HepG2 (cell line): Measurements from ENCODE around the gene PARP8. TPM values are rescaled to one million over a fixed set of nuclear protein-coding genes. Genes with fewer than 3 reads are reported as not detected.

Experiments
- ATAC-seq: fragments of 200-7000 bp; cut with Tn5 transposase; 3 replicates; pipeline ENCODE4 v1.9.1; 2020; ENCODE audit warnings: mild to moderate bottlenecking, moderate library complexity
- BruUV-seq: library from RNA; stranded (reverse); fragments of 400-500 nt; replicated peaks from 2 replicates; lab custom pipeline; 2021; lab: Mats Ljungman, UMichigan
- CTCF ChIA-PET: fragments of 300-600 bp; formaldehyde crosslinking; extraction: SDS; loops from one replicate; lab custom pipeline; 2021; ENCODE audit warnings: low total read pairs, inconsistent platforms, low intra/inter-chr PET ratio; lab: Yijun Ruan, JAX
- POLR2A ChIA-PET: fragments of 350-600 bp; sonication (Branson Sonifier 250); formaldehyde crosslinking; loops from one replicate; lab custom pipeline; 2020; ENCODE audit warnings: antibody characterized with exemption, inconsistent platforms; lab: Yijun Ruan, JAX
- DNase-seq: peaks from one replicate; pipeline ENCODE4 v3.0.0-alpha.2; 2015; ENCODE audit warnings: low spot score
- FAIRE-seq: peaks from 3 replicates; lab custom pipeline; 2011; peaks lifted over from hg19 to GRCh38; lab: Jason Lieb, UNC
- H2AFZ ChIP-seq: one replicate; pipeline ENCODE4 v1.6.1; 2011; ENCODE audit warnings: low read length, inconsistent platforms
- H3K27ac ChIP-seq: fragments of 300-600 bp; 3 replicates; pipeline ENCODE4 v1.8.0; 2011; ENCODE audit warnings: mixed run types, mild to moderate bottlenecking, mixed read lengths, low read length, inconsistent platforms; ENCODE audit not compliant: insufficient read depth; ENCODE audit errors: extremely low read length
- H3K27me3 ChIP-seq, 2 experiments: fragments of 200-600 bp in 1 of 2; 2 replicates in 1 of 2; 3 replicates in 1 of 2; pipeline versions ENCODE4 v1.6.0 to v1.8.0; 2011; ENCODE audit warnings: low read length in 2 of 2, mild to moderate bottlenecking in 2 of 2, moderate library complexity in 2 of 2, inconsistent platforms in 1 of 2; ENCODE audit not compliant: insufficient read depth in 2 of 2, control insufficient read depth in 1 of 2
- H3K36me3 ChIP-seq, 2 experiments: fragments of 200-600 bp in 1 of 2; replicated peaks in 1 of 2; 2 replicates in 1 of 2; 3 replicates in 1 of 2; pipeline versions ENCODE4 v1.5.1 to v1.8.0; 2011; ENCODE audit warnings: low read length in 2 of 2, inconsistent platforms in 1 of 2; ENCODE audit not compliant: insufficient read depth in 2 of 2, control insufficient read depth in 1 of 2
- H3K4me1 ChIP-seq: 2 replicates; pipeline ENCODE4 v1.5.1; 2012; ENCODE audit warnings: low read length, inconsistent platforms; ENCODE audit not compliant: insufficient read depth
- H3K4me2 ChIP-seq: 2 replicates; pipeline ENCODE4 v1.6.0; 2011; ENCODE audit warnings: low read depth, low read length, inconsistent platforms
- H3K4me3 ChIP-seq, 3 experiments: fragments of 200-600 bp in 1 of 3; sonication (generic), shearing (Covaris generic) in 1 of 3; replicated peaks in 1 of 3; 2 replicates each; pipeline ENCODE4 v1.5.1; 2011 to 2016; ENCODE audit warnings: low read length in 3 of 3, inconsistent platforms in 2 of 3, low read depth in 2 of 3, mild to moderate bottlenecking in 2 of 3, control low read depth in 1 of 3, mixed read lengths in 1 of 3; ENCODE audit not compliant: insufficient read depth in 1 of 3
- H3K79me2 ChIP-seq: one replicate; pipeline ENCODE4 v1.6.1; 2011; ENCODE audit warnings: low read length, inconsistent platforms; ENCODE audit not compliant: insufficient read depth
- H3K9ac ChIP-seq: 2 replicates; pipeline ENCODE4 v1.6.0; 2011; ENCODE audit warnings: mild to moderate bottlenecking, low read depth, low read length, inconsistent platforms; ENCODE audit not compliant: insufficient read depth
- H3K9me3 ChIP-seq: 2 replicates; pipeline ENCODE4 v1.5.1; 2012; ENCODE audit warnings: mild to moderate bottlenecking, low read length
- H4K20me1 ChIP-seq: 2 replicates; pipeline ENCODE4 v1.6.0; 2011; ENCODE audit warnings: inconsistent platforms, mild to moderate bottlenecking, low read length, moderate library complexity; ENCODE audit not compliant: insufficient read depth
- ARID3A ChIP-seq: IDR thresholded peaks from 2 replicates; pipeline ENCODE4 v1.6.1; 2012; ENCODE audit warnings: low read depth, low read length, improper control_type of control experiment
- HNF1A ChIP-seq, 2 experiments: sonication (generic) in 1 of 2; formaldehyde crosslinking in 1 of 2; IDR thresholded peaks; 2 replicates each; pipeline versions ENCODE4 v1.4.0 to v1.6.1; 2016 to 2020; ENCODE audit warnings: borderline replicate concordance in 1 of 2, low read depth in 1 of 2, mild to moderate bottlenecking in 1 of 2, missing genetic modification reagents in 1 of 2
- PAF1 ChIP-seq: IDR thresholded peaks from 2 replicates; pipeline ENCODE4 v1.6.1; 2016; ENCODE audit warnings: missing genetic modification reagents, missing compliant biosample characterization
- ZBTB43 ChIP-seq: sonication (generic); formaldehyde crosslinking; conservative IDR thresholded peaks from 2 replicates; pipeline ENCODE4 v1.4.0; 2020; ENCODE audit warnings: missing genetic modification reagents
- ZNF431 ChIP-seq: sonication (generic); formaldehyde crosslinking; IDR thresholded peaks from 2 replicates; pipeline ENCODE4 v1.9.0; 2022; ENCODE audit warnings: missing genetic modification reagents, low read depth, mild to moderate bottlenecking, borderline replicate concordance
- WGBS: methylation state at CpG from one replicate; pipeline ENCODE4 v1.1.6; 2017; ENCODE audit warnings: low lambda C conversion rate; 5-methylcytosine and 5-hydroxymethylcytosine counted together
- in situ Hi-C: cut with HindIII; loops from 2 replicates; pipeline ENCODE4 v1.10.0; 2017; ENCODE audit warnings: low pct_unique_long_range_greater_than_20kb; ENCODE audit not compliant: extremely low pct_ligation_motif_present
- intact Hi-C: fragments of 100-400 bp; cut with micrococcal nuclease; formaldehyde crosslinking; loops from one replicate; pipeline ENCODE4 v1.10.0; 2022; ENCODE audit not compliant: unreplicated experiment
- polyA plus RNA-seq, 8 experiments: library from polyadenylated mRNA; depleted of rRNA in 3 of 8; stranded (reverse) in 7 of 8; unstranded in 1 of 8; fragments of >200 nt; fragmentation: Illumina TruSeq in 4 of 8; extraction: Trizol in 4 of 8; gene quantifications; 2 replicates each; pipeline versions ENCODE4 v1.2.1 to v1.2.3, GENCODE V29; 2011 to 2016; ENCODE audit warnings: low read depth in 4 of 8, missing spikeins in 1 of 8, mixed read lengths in 1 of 8; ENCODE audit not compliant: insufficient read depth in 1 of 8
- total RNA-seq, 5 experiments: library from RNA; depleted of rRNA; stranded (reverse); fragments of >200 nt; fragmentation: Illumina TruSeq; extraction: Trizol; gene quantifications; 2 replicates each; pipeline ENCODE4 v1.2.3, GENCODE V29; 2016; ENCODE audit warnings: low read depth in 1 of 5

The PARP8 gene
- total and polyA plus RNA-seq, 2 of the 13 experiments (the other 11 are each of a cell fraction or from before 2014, with no cell fraction given): 0.11 to 0.29 TPM

- ChIA-PET CTCF (no interaction called here), POLR2A (no interaction called here)
- H3K9me3 ChIP-seq: no peaks in the 10 kb centered on the region
- no peak overlapping the region for H3K4me2 ChIP-seq
- H3K27me3 ChIP-seq: no peaks in the 10 kb centered on the region
- H3K9ac ChIP-seq: no peak overlapping the region
- WGBS: 91% methylated on average over 1 of the region's 1 CpG
- H3K4me1 ChIP-seq: no peaks in the 10 kb centered on the region
- no peaks in the 10 kb centered on the region for H3K36me3 ChIP-seq
- ATAC-seq: no peak
- no peak overlapping the region for H3K27ac ChIP-seq
- H4K20me1 ChIP-seq: no peaks in the 10 kb centered on the region
- in situ Hi-C loops: no loop called here
- no TSS peak for BruUV-seq
- no peak overlapping the region for H3K4me3 ChIP-seq
- H2AFZ ChIP-seq: no peak overlapping the region
- no peak for FAIRE-seq
- no peaks in the 10 kb centered on the region for H3K79me2 ChIP-seq
- TF ChIP-seq PAF1 (CRISPR knock-in tag): no peak
- TF ChIP-seq ARID3A: no peak
- DNase-seq: no peak
- intact Hi-C loops: no loop called here
Observed at GRCh38 chr5:50827516-50828247, 161.2 kb downstream of the PARP8 start.

GRCh38 chr5:50829023-50829422 is 162.6 kb downstream of the PARP8 start:
- FAIRE-seq (no peak), ATAC-seq (no peak), DNase-seq (no peak)
- intact Hi-C loops (no loop called here), in situ Hi-C loops (no loop called here)
- H3K4me3 ChIP-seq: no peak overlapping the region
- no TSS peak for BruUV-seq
- no peaks in the 10 kb centered on the region for H3K79me2 ChIP-seq
- no peak overlapping the region for H3K4me2 ChIP-seq
- POLR2A ChIA-PET: no interaction called here
- no peak overlapping the region for H3K27ac ChIP-seq
- no peaks in the 10 kb centered on the region for H3K27me3 ChIP-seq
- H2AFZ ChIP-seq: no peak overlapping the region
- no peak overlapping the region for H3K9ac ChIP-seq
- no peaks in the 10 kb centered on the region for H3K36me3 ChIP-seq
- H4K20me1 ChIP-seq: no peaks in the 10 kb centered on the region
- H3K9me3 ChIP-seq: no peaks in the 10 kb centered on the region
- 10% methylated on average over 1 of the region's 1 CpG for WGBS
- H3K4me1 ChIP-seq: no peaks in the 10 kb centered on the region
- CTCF ChIA-PET: no interaction called here
- TF ChIP-seq ZBTB43 (CRISPR knock-in tag) (no peak), HNF1A (IDR thresholded peaks at IDR 0.05; ENCODE audit: low read depth) (no peak), HNF1A (CRISPR knock-in tag; IDR thresholded peaks at IDR 0.05; ENCODE audit: borderline replicate concordance) (no peak), ZNF431 (CRISPR knock-in tag) (no peak)
